GM12892 (cell line): ENCODE results near the gene RNF207.
A peak's percentile ranks its signal among the peaks of the same experiment; 100 is the strongest.

ENCODE experiments used
- DNase-seq: peaks from one replicate; pipeline ENCODE4 v3.0.0; 2011; ENCODE audit not compliant: insufficient read length
- FAIRE-seq: peaks from 2 replicates; lab custom pipeline; 2011; peaks lifted over from hg19 to GRCh38; lab: Jason Lieb, UNC
- POLR2A ChIP-seq: IDR thresholded peaks from 2 replicates; pipeline ENCODE4 v1.6.1; 2011; ENCODE audit warnings: low read depth, low read length, control low read depth
- POLR2AphosphoS5 ChIP-seq: IDR thresholded peaks from 2 replicates; pipeline ENCODE4 v1.6.1; 2011; ENCODE audit warnings: low read depth, low read length, control low read depth
- TAF1 ChIP-seq: IDR thresholded peaks from 2 replicates; pipeline ENCODE4 v1.6.1; 2011; ENCODE audit warnings: low read depth, mild to moderate bottlenecking, control low read depth, low read length, borderline replicate concordance

Gene RNF207

GRCh38 chr1:6166655-6167390, 39.1 kb upstream of the RNF207 start:
- no peak for FAIRE-seq
- DNase-seq, result no peak
- TF ChIP-seq POLR2AphosphoS5, result no peak
- no peak for TF ChIP-seq TAF1
- no peak for TF ChIP-seq POLR2A

GRCh38 chr1:6167391-6168303, 38.3 kb upstream of the RNF207 start:
- TF ChIP-seq POLR2A, result no peak
- no peak for TF ChIP-seq POLR2AphosphoS5
- TF ChIP-seq TAF1, result no peak
- DNase-seq (no peak), FAIRE-seq (no peak)

DNA sequence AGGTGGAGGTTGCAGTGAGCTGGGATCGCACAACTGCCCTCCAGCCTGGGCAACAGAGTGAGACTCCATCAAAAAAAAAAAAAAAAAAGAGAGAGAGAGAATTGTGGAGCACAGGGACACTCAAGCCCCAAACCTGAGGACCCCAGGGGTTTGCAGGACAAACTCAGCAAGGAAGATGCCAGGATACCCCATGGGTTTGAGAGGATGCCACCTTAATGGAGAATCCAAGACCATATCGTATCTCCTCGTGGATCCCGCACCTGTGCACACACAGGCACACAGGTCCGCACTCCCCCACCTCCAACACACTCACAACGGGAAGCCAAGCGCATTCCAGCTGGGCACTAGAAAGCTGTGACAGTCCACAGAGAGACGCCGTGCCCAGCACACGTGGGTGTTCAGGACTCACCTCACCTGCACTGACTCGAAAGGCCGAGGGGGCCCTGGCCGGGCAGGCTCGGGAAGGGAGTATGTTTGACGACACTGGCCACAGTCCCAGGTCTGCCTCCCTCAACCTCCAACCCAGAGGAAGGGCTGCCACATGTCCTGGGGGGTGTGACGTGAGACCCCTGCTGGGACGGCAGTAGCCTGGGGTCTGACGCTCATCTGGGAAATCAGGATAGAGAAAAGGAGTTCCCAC, 36.9 kb upstream of the RNF207 start:
- TF ChIP-seq TAF1, result no peak
- TF ChIP-seq POLR2A, result no peak
- DNase-seq, result no peak
- FAIRE-seq, result no peak

DNA sequence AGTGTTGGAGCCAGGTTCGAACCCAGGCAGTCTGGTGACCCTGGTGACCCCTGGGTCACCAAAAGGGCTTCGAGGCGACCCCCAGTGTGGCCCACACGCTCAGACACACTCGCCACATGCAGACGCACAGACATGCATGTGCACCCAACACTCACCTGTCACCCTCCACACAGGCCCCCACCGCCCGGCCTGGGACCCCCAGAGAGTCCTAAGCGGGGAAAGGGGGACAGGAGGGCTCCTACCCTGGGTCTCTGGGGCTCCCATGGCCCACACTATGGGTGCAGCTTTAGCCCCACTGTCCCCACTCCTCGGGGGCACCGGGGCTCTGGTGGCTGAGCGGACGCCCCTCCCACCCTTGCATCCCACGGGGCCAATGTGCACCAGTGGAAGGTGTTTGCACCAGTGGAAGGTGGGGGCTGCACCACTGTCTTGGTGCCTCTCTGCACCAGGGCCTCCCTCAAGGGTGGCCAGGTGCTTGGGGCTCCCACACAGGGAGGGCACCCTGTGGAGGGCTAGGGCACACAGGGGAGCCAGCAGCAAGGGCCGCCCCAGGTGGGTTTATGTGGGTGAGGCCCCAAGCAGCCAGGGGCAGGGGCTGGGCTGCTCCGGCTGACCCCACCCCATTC, 35.7 kb upstream of the RNF207 start:
- DNase-seq (no peak), FAIRE-seq (no peak)
- TF ChIP-seq TAF1, result no peak
- no peak for TF ChIP-seq POLR2A
- no peak for TF ChIP-seq POLR2AphosphoS5

- FAIRE-seq (no peak), DNase-seq (no peak)
- TF ChIP-seq POLR2AphosphoS5, result no peak
- TF ChIP-seq TAF1, result no peak
- no peak for TF ChIP-seq POLR2A
Measured at GRCh38 chr1:6170742-6171201, 35.1 kb upstream of the RNF207 start.

GRCh38 chr1:6171548-6172124, 34.3 kb upstream of the RNF207 start:
- no peak for TF ChIP-seq POLR2AphosphoS5
- no peak for TF ChIP-seq TAF1
- TF ChIP-seq POLR2A, result no peak
- DNase-seq, result peak; percentile 30
- no peak for FAIRE-seq

DNA sequence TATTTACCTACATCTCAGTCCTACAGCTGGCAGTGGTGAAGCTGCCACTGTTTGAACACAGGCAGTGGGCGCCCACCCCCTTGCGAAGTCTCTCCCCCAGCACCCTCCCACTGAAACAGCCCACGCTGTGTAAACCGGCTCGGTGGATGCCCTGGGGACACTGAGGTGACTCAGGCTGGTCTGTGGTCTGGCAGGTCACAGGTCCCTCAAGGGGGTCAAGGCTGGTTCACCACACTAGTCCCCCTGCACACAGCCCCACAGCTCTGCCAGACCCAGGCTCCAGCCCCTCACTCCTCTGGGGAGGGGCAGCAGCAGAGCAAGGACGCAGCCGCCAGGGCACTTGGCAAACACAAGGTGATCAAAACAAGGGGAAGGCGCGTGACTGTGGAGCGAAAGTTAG, 33.4 kb upstream of the RNF207 start:
- TF ChIP-seq POLR2A (no peak), POLR2AphosphoS5 (no peak), TAF1 (no peak)
- DNase-seq, result peak; percentile 11
- no peak for FAIRE-seq

GRCh38 chr1:6174621-6175410, 31.1 kb upstream of the RNF207 start:
- DNase-seq (no peak), FAIRE-seq (no peak)
- no peak for TF ChIP-seq POLR2A
- no peak for TF ChIP-seq POLR2AphosphoS5
- no peak for TF ChIP-seq TAF1

DNA sequence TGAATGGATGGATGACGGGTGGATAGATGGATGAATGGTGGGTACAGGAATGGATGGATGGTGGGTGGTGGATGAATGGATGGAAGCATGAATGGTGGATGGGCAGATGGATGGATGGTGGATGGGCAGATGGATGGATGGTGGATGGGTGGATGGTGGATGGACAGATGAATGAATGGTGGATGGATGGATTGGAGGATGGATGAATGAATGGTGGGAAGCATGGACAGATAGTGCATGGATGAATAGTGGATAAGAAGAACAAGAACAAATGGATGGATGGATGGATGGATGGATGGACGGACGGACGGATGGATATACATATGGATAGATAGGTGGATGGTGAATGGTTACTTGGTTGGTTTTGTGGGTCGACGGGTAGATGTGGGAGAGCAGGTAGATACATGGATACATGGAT, 30.5 kb upstream of the RNF207 start:
- no peak for TF ChIP-seq POLR2A
- TF ChIP-seq POLR2AphosphoS5, result no peak
- TF ChIP-seq TAF1, result no peak
- FAIRE-seq (no peak), DNase-seq (no peak)

- no peak for TF ChIP-seq POLR2A
- DNase-seq (no peak), FAIRE-seq (no peak)
Measured at GRCh38 chr1:6176779-6177178, 29.1 kb upstream of the RNF207 start.
